Neural progenitor cell (in vitro differentiated cells): ENCODE results near the gene C6orf47. TPM values are rescaled to one million over a fixed set of nuclear protein-coding genes. Genes with fewer than 3 reads are reported as not detected.
A peak's percentile ranks its signal among the peaks of the same experiment; 100 is the strongest.

Experiments used
- DNase-seq: peaks from one replicate; pipeline ENCODE4 v3.0.0-alpha.2; 2016; ENCODE audit warnings: low spot score
- H2AFZ ChIP-seq: fragments of 200-600 bp; sonication (generic); replicated peaks from 2 replicates; pipeline ENCODE4 v1.6.1; 2016; ENCODE audit warnings: antibody characterized with exemption
- H3F3A ChIP-seq: fragments of 200-600 bp; sonication (generic); 2 replicates; pipeline ENCODE4 v1.6.1; 2016; ENCODE audit warnings: antibody characterized with exemption, low read depth
- H3K27ac ChIP-seq: fragments of 200-600 bp; sonication (generic); 2 replicates; pipeline ENCODE4 v1.5.1; 2016; ENCODE audit warnings: mild to moderate bottlenecking
- H3K27me3 ChIP-seq: fragments of 200-600 bp; sonication (generic); 2 replicates; pipeline ENCODE4 v1.6.1; 2016; ENCODE audit warnings: mild to moderate bottlenecking, moderate library complexity
- H3K36me3 ChIP-seq: fragments of 200-600 bp; sonication (generic); 2 replicates; pipeline ENCODE4 v1.5.1; 2016
- H3K4me1 ChIP-seq: fragments of 200-600 bp; sonication (generic); 2 replicates; pipeline ENCODE4 v1.6.1; 2016; ENCODE audit warnings: mixed run types
- H3K4me2 ChIP-seq: fragments of 200-600 bp; sonication (generic); 2 replicates; pipeline ENCODE4 v1.6.1; 2016
- H3K4me3 ChIP-seq: fragments of 200-600 bp; sonication (generic); 2 replicates; pipeline ENCODE4 v1.5.1; 2016
- H3K79me2 ChIP-seq: fragments of 200-600 bp; sonication (generic); 2 replicates; pipeline ENCODE4 v1.6.1; 2016; ENCODE audit warnings: low read depth
- H3K9ac ChIP-seq: fragments of 200-600 bp; sonication (generic); 2 replicates; pipeline ENCODE4 v1.6.1; 2016
- H3K9me3 ChIP-seq: fragments of 200-600 bp; sonication (generic); 2 replicates; pipeline ENCODE4 v1.5.1; 2016; ENCODE audit warnings: low read depth
- H4K20me1 ChIP-seq: fragments of 200-600 bp; sonication (generic); 2 replicates; pipeline ENCODE4 v1.6.1; 2016; ENCODE audit warnings: low read depth
- H3K27ac Mint-ChIP-seq: 3 replicates; pipeline ENCODE4 v1.8.0; 2021; ENCODE audit warnings: mixed read lengths
- H3K27me3 Mint-ChIP-seq: 2 replicates; pipeline ENCODE4 v1.8.0; 2022; ENCODE audit warnings: low read depth, mild to moderate bottlenecking, inconsistent platforms, moderate library complexity, mixed read lengths; ENCODE audit not compliant: insufficient read depth
- H3K36me3 Mint-ChIP-seq: 3 replicates; pipeline ENCODE4 v1.8.0; 2021; ENCODE audit warnings: mixed read lengths
- H3K4me1 Mint-ChIP-seq: 3 replicates; pipeline ENCODE4 v1.8.0; 2021; ENCODE audit warnings: mixed read lengths
- H3K4me3 Mint-ChIP-seq: 3 replicates; pipeline ENCODE4 v1.8.0; 2021; ENCODE audit warnings: mild to moderate bottlenecking, moderate library complexity, mixed read lengths
- H3K9me3 Mint-ChIP-seq: 3 replicates; pipeline ENCODE4 v1.8.0; 2020; ENCODE audit warnings: mixed read lengths
- EZH2 ChIP-seq: fragments of 200-600 bp; sonication (generic); IDR thresholded peaks from 2 replicates; pipeline ENCODE4 v1.6.1; 2017; ENCODE audit warnings: antibody characterized with exemption, mild to moderate bottlenecking, moderate library complexity
- EZH2phosphoT487 ChIP-seq: fragments of 200-600 bp; sonication (generic); IDR thresholded peaks from 2 replicates; pipeline ENCODE4 v1.6.1; 2017; ENCODE audit warnings: antibody characterized with exemption
- total RNA-seq: library from RNA; depleted of rRNA; stranded (reverse); fragments of >200 nt; gene quantifications from 2 replicates; pipeline ENCODE4 v1.2.3, GENCODE V29; 2015; ENCODE audit warnings: low replicate concordance
- TF ChIP-seq, protein P1 (sequence below): fragments of 200-600 bp; sonication (generic); IDR thresholded peaks from 2 replicates; pipeline ENCODE4 v1.5.1; 2017; ENCODE audit warnings: antibody characterized with exemption, mild to moderate bottlenecking

C6orf47 gene
- total RNA-seq, 1 donor from 2014 or later, result 14.6 TPM

DNA sequence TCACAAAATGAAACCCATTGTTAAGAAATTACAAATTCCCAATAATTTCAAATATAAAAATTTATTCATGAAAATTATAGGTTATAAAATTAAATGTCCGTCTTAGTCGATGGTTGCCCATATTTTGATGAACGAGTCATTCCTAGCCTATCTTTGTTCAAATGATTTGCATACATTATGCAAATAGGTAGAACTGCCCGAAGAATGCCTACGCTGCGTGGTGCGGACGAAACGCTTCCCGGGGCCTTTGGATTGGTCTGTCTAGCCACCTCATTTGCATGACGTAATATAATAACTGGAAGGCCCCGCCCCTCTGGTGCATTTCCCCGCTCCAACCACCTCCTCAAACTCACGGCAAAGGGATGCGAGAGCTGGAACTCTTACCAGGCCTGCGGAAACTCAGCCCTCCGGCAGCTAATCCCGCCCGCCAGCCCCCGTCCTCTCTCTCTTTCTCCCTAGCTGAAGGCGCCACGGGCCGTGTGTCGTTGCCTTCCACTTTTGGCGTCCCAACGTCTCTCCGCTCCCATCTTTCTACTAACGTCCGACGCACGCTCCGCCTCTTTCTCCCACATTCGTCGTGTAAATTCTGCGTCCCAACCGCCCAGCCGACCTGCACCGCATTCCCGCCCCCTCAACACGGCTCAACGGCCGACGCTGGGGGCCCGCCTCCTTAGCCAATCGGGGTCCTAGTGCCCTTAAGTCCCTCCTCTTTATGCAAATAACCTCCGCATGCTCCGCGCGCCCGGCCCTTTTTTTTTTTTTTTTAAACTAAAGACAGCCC, 40.6 kb downstream of the C6orf47 start:
- H2AFZ ChIP-seq, result peak overlapping the region; percentile 40

DNA sequence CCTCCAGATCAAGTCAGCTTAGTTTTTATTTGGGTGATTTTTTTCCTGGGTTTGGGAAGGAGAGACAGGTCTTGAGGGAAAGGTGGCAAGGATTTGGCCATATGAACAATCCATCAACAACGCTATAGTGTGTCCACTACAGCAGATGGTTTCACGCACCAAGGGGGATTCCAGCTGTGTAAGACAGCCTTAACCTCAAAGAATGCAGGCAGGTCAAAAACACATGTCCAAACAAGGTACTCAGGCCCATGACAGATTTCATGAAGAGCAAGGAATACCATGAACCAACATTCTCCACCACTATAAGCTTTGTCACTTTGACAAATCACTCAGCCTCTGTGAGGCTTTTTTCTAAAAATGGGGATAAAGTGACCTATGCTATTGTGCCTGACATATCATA, 43.6 kb downstream of the C6orf47 start:
- no peak overlapping the region for H3K9ac ChIP-seq
- H3K4me3 Mint-ChIP-seq, result no peak overlapping the region
- TF ChIP-seq EZH2phosphoT487 (no peak), EZH2 (no peak)
- TF ChIP-seq, protein P1, sequence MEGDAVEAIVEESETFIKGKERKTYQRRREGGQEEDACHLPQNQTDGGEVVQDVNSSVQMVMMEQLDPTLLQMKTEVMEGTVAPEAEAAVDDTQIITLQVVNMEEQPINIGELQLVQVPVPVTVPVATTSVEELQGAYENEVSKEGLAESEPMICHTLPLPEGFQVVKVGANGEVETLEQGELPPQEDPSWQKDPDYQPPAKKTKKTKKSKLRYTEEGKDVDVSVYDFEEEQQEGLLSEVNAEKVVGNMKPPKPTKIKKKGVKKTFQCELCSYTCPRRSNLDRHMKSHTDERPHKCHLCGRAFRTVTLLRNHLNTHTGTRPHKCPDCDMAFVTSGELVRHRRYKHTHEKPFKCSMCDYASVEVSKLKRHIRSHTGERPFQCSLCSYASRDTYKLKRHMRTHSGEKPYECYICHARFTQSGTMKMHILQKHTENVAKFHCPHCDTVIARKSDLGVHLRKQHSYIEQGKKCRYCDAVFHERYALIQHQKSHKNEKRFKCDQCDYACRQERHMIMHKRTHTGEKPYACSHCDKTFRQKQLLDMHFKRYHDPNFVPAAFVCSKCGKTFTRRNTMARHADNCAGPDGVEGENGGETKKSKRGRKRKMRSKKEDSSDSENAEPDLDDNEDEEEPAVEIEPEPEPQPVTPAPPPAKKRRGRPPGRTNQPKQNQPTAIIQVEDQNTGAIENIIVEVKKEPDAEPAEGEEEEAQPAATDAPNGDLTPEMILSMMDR, result no peak

More for the DNA sequence above, 40.6 kb downstream of the C6orf47 start:
- no peaks in the 10 kb centered on the region for H3K9me3 Mint-ChIP-seq
- peak overlapping the region; percentile 69 for H3K4me2 ChIP-seq
- peaks cover 28% of the 10 kb centered on the region for H4K20me1 ChIP-seq
- peaks cover 11% of the 10 kb centered on the region for H3K4me1 ChIP-seq
- DNase-seq, result peak; percentile 100
- peak overlapping the region; percentile 55 for H3K9ac ChIP-seq
- H3F3A ChIP-seq, result peaks cover 43% of the 10 kb centered on the region
- H3K27me3 Mint-ChIP-seq, result peaks cover 3% of the 10 kb centered on the region
- H3K36me3 Mint-ChIP-seq, result peaks cover 21% of the 10 kb centered on the region
- peak overlapping the region; percentile 100 for H3K27ac ChIP-seq
- TF ChIP-seq, protein P1, result no peak
- TF ChIP-seq EZH2phosphoT487 (no peak), EZH2 (no peak)
- peak overlapping the region; percentile 98 for H3K27ac Mint-ChIP-seq
- peak overlapping the region; percentile 89 for H3K4me3 ChIP-seq
- no peaks in the 10 kb centered on the region for H3K27me3 ChIP-seq
- no peaks in the 10 kb centered on the region for H3K9me3 ChIP-seq
- peaks cover 49% of the 10 kb centered on the region for H3K79me2 ChIP-seq
- peaks cover 10% of the 10 kb centered on the region for H3K36me3 ChIP-seq
- peak overlapping the region; percentile 91 for H3K4me3 Mint-ChIP-seq
- peaks cover 28% of the 10 kb centered on the region for H3K4me1 Mint-ChIP-seq

DNA sequence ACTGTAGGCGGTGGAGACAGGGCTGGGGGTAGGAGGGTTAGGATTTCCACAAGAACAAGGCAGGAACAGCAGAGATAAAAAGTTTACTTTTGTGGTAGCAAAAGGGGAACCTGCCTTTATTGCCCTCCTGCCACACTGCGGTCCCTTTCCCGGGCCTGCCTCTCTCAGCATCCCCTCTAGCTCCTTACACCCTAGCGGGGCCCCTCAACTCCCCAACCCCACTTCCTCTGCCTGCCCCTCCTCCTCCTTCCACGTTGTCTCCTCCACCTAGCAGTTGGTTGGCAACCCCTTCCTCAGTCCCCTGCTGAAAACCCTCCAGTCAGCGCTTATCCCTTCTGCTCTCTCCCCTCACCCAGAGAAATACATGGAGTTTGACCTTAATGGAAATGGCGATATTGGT, 44.8 kb downstream of the C6orf47 start:
- no peak overlapping the region for H3K4me2 ChIP-seq
- no peaks in the 10 kb centered on the region for H3K27me3 ChIP-seq
- Mint-ChIP-seq H3K4me1 (peaks cover 16% of the 10 kb centered on the region), H3K4me3 (no peak overlapping the region), H3K9me3 (no peaks in the 10 kb centered on the region), H3K27me3 (peaks cover 4% of the 10 kb centered on the region), H3K36me3 (no peaks in the 10 kb centered on the region), H3K27ac (no peak overlapping the region)
- H2AFZ ChIP-seq, result no peak overlapping the region
- no peak for TF ChIP-seq EZH2phosphoT487
- TF ChIP-seq EZH2, result no peak
- TF ChIP-seq, protein P1, result no peak
- no peaks in the 10 kb centered on the region for H3K4me1 ChIP-seq
- no peak overlapping the region for H3K9ac ChIP-seq
- peaks cover 20% of the 10 kb centered on the region for H3F3A ChIP-seq
- H3K4me3 ChIP-seq, result no peak overlapping the region
- no peaks in the 10 kb centered on the region for H3K36me3 ChIP-seq
- H3K79me2 ChIP-seq, result peaks cover 7% of the 10 kb centered on the region
- no peaks in the 10 kb centered on the region for H3K9me3 ChIP-seq
- no peak overlapping the region for H3K27ac ChIP-seq
- H4K20me1 ChIP-seq, result no peaks in the 10 kb centered on the region
- no peak for DNase-seq

More for the DNA sequence above, 43.6 kb downstream of the C6orf47 start:
- Histone ChIP-seq H3K36me3 (no peaks in the 10 kb centered on the region), H3K79me2 (peaks cover 19% of the 10 kb centered on the region), H3K9me3 (no peaks in the 10 kb centered on the region), H3K4me2 (no peak overlapping the region), H3K27me3 (no peaks in the 10 kb centered on the region), H3K27ac (no peak overlapping the region), H3F3A (peaks cover 26% of the 10 kb centered on the region), H3K4me1 (peaks cover under 1% of the 10 kb centered on the region), H2AFZ (no peak overlapping the region), H4K20me1 (peaks cover 1% of the 10 kb centered on the region), H3K4me3 (no peak overlapping the region)
- Mint-ChIP-seq H3K4me1 (peaks cover 21% of the 10 kb centered on the region), H3K9me3 (no peaks in the 10 kb centered on the region), H3K27ac (peak overlapping the region; percentile 24), H3K27me3 (peaks cover 4% of the 10 kb centered on the region), H3K36me3 (no peaks in the 10 kb centered on the region)
- no peak for DNase-seq
